Thyroid gland (tissue), 4 donors: Measurements from ENCODE around the gene TMUB2.

Source experiments
- POLR2A ChIP-seq, 2 donors: fragments of 450-650 bp; IDR thresholded peaks; one replicate each; pipeline ENCODE4 v1.6.1; 2017; ENCODE audit warnings: antibody characterized with exemption in 2 of 2, mild to moderate bottlenecking in 2 of 2, moderate library complexity in 1 of 2
- TF ChIP-seq, protein P1 (sequence below), 6 experiments: fragments of 200-600 bp in 3 of 6; fragments of 450-650 bp in 3 of 6; sonication (generic) in 3 of 6; IDR thresholded peaks; one replicate each; pipeline ENCODE4 v1.5.1; 2016 to 2019; ENCODE audit warnings: antibody characterized with exemption in 6 of 6, mild to moderate bottlenecking in 2 of 6, inconsistent platforms in 1 of 6, moderate library complexity in 1 of 6

- TF ChIP-seq POLR2A (IDR thresholded peaks at IDR 0.05), result peak in 1 of 2 donors; percentile 29
- TF ChIP-seq, protein P1, sequence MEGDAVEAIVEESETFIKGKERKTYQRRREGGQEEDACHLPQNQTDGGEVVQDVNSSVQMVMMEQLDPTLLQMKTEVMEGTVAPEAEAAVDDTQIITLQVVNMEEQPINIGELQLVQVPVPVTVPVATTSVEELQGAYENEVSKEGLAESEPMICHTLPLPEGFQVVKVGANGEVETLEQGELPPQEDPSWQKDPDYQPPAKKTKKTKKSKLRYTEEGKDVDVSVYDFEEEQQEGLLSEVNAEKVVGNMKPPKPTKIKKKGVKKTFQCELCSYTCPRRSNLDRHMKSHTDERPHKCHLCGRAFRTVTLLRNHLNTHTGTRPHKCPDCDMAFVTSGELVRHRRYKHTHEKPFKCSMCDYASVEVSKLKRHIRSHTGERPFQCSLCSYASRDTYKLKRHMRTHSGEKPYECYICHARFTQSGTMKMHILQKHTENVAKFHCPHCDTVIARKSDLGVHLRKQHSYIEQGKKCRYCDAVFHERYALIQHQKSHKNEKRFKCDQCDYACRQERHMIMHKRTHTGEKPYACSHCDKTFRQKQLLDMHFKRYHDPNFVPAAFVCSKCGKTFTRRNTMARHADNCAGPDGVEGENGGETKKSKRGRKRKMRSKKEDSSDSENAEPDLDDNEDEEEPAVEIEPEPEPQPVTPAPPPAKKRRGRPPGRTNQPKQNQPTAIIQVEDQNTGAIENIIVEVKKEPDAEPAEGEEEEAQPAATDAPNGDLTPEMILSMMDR (IDR thresholded peaks at IDR 0.05), result no peak
Measured at GRCh38 chr17:44137891-44138709, 48.7 kb upstream of the TMUB2 start.
